ENCODE results near the gene NR3C2. TPM values are rescaled to one million over a fixed set of nuclear protein-coding genes. Genes with fewer than 3 reads are reported as not detected.

Gene NR3C2
- total and polyA plus RNA-seq, 2 of the 4 experiments (the other 2 are of a cell fraction), result 1.1 to 2.3 TPM

- DNase-seq, result peak; percentile 42
- intact Hi-C loops (cut with micrococcal nuclease) (no loop called here), dilution Hi-C loops (cut with HindIII; ENCODE audit: low sequenced_read_pairs, unreplicated experiment) (no loop called here), in situ Hi-C loops (cut with MboI; ENCODE audit: low sequenced_read_pairs) (no loop called here)
- Histone ChIP-seq H3K79me1 (ENCODE audit: low read depth in 1 of 2, low read length in 2 of 2) (peaks cover 19 to 26% of the 10 kb centered on the region in 2 experiments), H3K4me2 (ENCODE audit: low read depth, low read length) (no peak overlapping the region), H4K5ac (ENCODE audit: low read depth, low read length) (no peak overlapping the region), H2AK9ac (replicated peaks; ENCODE audit: low read depth, low read length, poor library complexity) (no peak overlapping the region), H4K91ac (ENCODE audit: insufficient read depth, low read depth, low read length) (no peak overlapping the region), H3K14ac (replicated peaks; ENCODE audit: low read depth, low read length) (no peak overlapping the region), H2BK20ac (ENCODE audit: low read depth, low read length) (no peak overlapping the region), H3K18ac (ENCODE audit: low read depth, low read length) (no peak overlapping the region), H2BK120ac (ENCODE audit: low read depth, low read length) (no peak overlapping the region), H2AFZ (replicated peaks; ENCODE audit: low read length, poor library complexity) (no peak overlapping the region), H3K36me3 (ENCODE audit: control insufficient read depth, insufficient read depth, low read length) (peaks cover 9% of the 10 kb centered on the region), H3K4ac (ENCODE audit: low read depth, low read length) (no peak overlapping the region), H2AK5ac (ENCODE audit: low read depth, low read length) (no peak overlapping the region; the same call in 1 of the 2 replicates), H3K4me1 (ENCODE audit: control insufficient read depth, insufficient read depth, low read length) (peaks cover 6% of the 10 kb centered on the region; the same call in 1 of the 2 replicates), H3K56ac (ENCODE audit: extremely low read depth, insufficient read depth, low read length) (no peak overlapping the region), H4K8ac (ENCODE audit: low read depth in 2 of 2, low read length in 2 of 2) (no peak overlapping the region), H3K23ac (ENCODE audit: low read depth, low read length) (no peak overlapping the region), H2BK15ac (ENCODE audit: low read depth, low read length) (no peak overlapping the region), H3K9me1 (ENCODE audit: insufficient read depth, low read length) (peaks cover 10% of the 10 kb centered on the region), H3K9me3 (ENCODE audit: control insufficient read depth, insufficient read depth, low read length) (no peaks in the 10 kb centered on the region), H2BK5ac (ENCODE audit: low read depth, low read length, poor library complexity, severe bottlenecking) (no peak overlapping the region), H4K20me1 (ENCODE audit: insufficient read depth, low read length) (peaks cover 15% of the 10 kb centered on the region), H3K4me3 (ENCODE audit: insufficient read depth, low read depth, low read length) (no peak overlapping the region), H3K27me3 (ENCODE audit: control insufficient read depth, insufficient read depth, low read length) (no peaks in the 10 kb centered on the region), H3K9ac (ENCODE audit: low read depth, low read length) (no peak overlapping the region), H3K27ac (ENCODE audit: insufficient read depth, low read length) (no peak overlapping the region)
- CTCF ChIA-PET, result interaction anchor here (0.8 kb wide), 1 partner anchor 12 kb away, joined by 3 read pairs; no protein-coding TSS in a partner anchor
- BruUV-seq (replicated peaks), result no TSS peak
- POLR2A ChIA-PET (ENCODE audit: unreplicated experiment), result interaction anchor here (0.5 kb wide), 1 partner anchor 13 kb away, joined by 3 read pairs; no protein-coding TSS in a partner anchor
- TF ChIP-seq MAFK (IDR thresholded peaks at IDR 0.05; ENCODE audit: low read depth, low read length) (no peak), BHLHE40 (IDR thresholded peaks at IDR 0.05; ENCODE audit: low read depth, low read length) (no peak), NFE2L2 (IDR thresholded peaks at IDR 0.05; ENCODE audit: low read depth, low read length) (no peak), MXI1 (IDR thresholded peaks at IDR 0.05; ENCODE audit: borderline replicate concordance, low read depth, low read length) (no peak), RFX5 (IDR thresholded peaks at IDR 0.05; ENCODE audit: low read depth, low read length) (no peak), CTCF (conservative IDR thresholded peaks at IDR 0.05; ENCODE audit: low read depth, low read length) (no peak; the same call in 1 of the 2 replicates), RAD21 (IDR thresholded peaks at IDR 0.05; ENCODE audit: low read length) (no peak), USF2 (IDR thresholded peaks at IDR 0.05; ENCODE audit: low read depth, low read length) (no peak), ELK1 (IDR thresholded peaks at IDR 0.05; ENCODE audit: borderline replicate concordance, low read depth, low read length) (no peak), CHD1 (IDR thresholded peaks at IDR 0.05; ENCODE audit: low read depth, low read length) (no peak), SMC3 (IDR thresholded peaks at IDR 0.05; ENCODE audit: low read depth, low read length) (no peak), MAZ (IDR thresholded peaks at IDR 0.05; ENCODE audit: borderline replicate concordance, low read depth, low read length) (no peak), FOS (IDR thresholded peaks at IDR 0.05; ENCODE audit: low read depth, low read length) (no peak), CEBPB (IDR thresholded peaks at IDR 0.05; ENCODE audit: low read depth, low read length) (no peak), RCOR1 (IDR thresholded peaks at IDR 0.05; ENCODE audit: insufficient replicate concordance, low read length) (no peak), POLR2A (IDR thresholded peaks at IDR 0.05; ENCODE audit: low read depth, low read length) (no peak)
- peak; percentile 33; the same call in 1 of the 2 replicates for ATAC-seq (ENCODE audit: low read depth)
Observed at GRCh38 chr4:148052448-148052847, 389.8 kb downstream of the NR3C2 start.

All from IMR-90 (cell line).